ENCODE results near the gene CLCNKB. TPM values are rescaled to one million over a fixed set of nuclear protein-coding genes. Genes with fewer than 3 reads are reported as not detected.

The CLCNKB gene
- total RNA-seq, 1 donor, result 0.36 TPM

DNA sequence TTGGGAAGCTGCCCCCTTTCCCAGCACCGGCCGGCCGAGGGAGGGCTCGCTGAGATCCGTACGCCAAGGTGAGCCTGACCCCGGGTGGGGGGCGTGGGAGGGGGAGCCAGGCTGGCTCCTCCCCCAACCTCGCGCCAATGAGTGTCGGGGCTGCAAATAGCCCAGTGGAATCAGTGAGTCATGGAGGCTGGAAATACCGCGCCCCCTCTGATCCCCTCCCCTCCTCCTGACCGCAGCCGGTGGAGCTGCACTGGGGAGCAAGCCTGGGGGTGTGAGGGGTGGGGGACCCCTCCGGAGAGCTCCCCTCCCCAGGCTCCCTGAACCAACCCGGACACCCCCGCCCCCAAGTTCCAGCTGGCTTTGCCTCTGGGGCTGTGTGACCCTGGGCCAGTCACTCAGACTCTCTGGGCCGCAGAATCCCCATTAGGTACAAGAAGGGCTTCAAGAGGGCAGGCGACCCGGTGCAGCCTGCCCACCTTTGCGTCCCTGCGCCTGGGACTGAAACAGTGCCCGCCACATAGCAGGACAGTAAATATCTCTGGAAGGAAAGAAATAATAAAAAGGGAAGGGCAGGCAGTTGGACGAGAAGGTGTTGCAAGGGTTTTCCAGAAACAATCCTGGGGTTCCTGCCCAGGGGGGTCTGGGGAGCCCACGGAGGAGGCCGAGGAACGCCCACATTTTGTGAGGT, 30.2 kb upstream of the CLCNKB start:
- no peak overlapping the region for H2AFZ ChIP-seq (ENCODE audit: low read length)
- no peaks in the 10 kb centered on the region for H4K20me1 ChIP-seq (ENCODE audit: insufficient read depth, low read length)
- H3K4me1 ChIP-seq (ENCODE audit: insufficient read depth, low read length), result peaks cover 39% of the 10 kb centered on the region
- H3K27ac ChIP-seq (ENCODE audit: low read depth, low read length), result peak overlapping the region; percentile 43
- peak overlapping the region; percentile 65 for H3K4me3 ChIP-seq (ENCODE audit: insufficient read depth, low read length)
- TF ChIP-seq, protein P1, sequence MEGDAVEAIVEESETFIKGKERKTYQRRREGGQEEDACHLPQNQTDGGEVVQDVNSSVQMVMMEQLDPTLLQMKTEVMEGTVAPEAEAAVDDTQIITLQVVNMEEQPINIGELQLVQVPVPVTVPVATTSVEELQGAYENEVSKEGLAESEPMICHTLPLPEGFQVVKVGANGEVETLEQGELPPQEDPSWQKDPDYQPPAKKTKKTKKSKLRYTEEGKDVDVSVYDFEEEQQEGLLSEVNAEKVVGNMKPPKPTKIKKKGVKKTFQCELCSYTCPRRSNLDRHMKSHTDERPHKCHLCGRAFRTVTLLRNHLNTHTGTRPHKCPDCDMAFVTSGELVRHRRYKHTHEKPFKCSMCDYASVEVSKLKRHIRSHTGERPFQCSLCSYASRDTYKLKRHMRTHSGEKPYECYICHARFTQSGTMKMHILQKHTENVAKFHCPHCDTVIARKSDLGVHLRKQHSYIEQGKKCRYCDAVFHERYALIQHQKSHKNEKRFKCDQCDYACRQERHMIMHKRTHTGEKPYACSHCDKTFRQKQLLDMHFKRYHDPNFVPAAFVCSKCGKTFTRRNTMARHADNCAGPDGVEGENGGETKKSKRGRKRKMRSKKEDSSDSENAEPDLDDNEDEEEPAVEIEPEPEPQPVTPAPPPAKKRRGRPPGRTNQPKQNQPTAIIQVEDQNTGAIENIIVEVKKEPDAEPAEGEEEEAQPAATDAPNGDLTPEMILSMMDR (IDR thresholded peaks at IDR 0.05; ENCODE audit: extremely low read depth, low read depth, low read length), result no peak
- peak overlapping the region; percentile 41 for H3K4me2 ChIP-seq (ENCODE audit: insufficient read depth, low read length)
- peak; percentile 98 for DNase-seq (ENCODE audit: insufficient read length, low spot score, missing footprints)
- H3K9me3 ChIP-seq (ENCODE audit: low read depth, low read length), result no peaks in the 10 kb centered on the region
- H3K36me3 ChIP-seq (ENCODE audit: insufficient read depth, low read length), result no peaks in the 10 kb centered on the region
- H3K27me3 ChIP-seq (ENCODE audit: insufficient read depth, low read length), result no peaks in the 10 kb centered on the region
- H3K79me2 ChIP-seq (ENCODE audit: insufficient read depth, low read length), result peaks cover 10% of the 10 kb centered on the region

DNA sequence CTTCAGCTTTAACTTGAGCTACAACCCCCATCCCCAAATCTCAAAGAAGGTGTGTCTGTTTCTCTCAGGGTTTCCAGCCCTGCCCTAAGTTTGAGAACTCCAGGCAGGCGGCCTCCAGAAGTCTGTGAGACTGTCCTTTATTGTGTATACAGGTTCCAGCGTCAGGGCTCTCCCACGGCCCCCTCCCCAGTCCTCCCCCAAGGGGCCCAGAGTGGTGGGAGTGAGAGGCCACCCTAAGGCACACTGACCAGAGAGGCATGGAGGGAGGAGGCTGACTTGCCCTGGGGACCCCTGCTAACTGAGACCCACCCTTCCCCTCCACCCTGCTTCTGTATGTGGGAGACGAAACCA, 29.7 kb upstream of the CLCNKB start:
- Histone ChIP-seq H3K4me3 (ENCODE audit: insufficient read depth, low read length) (no peak overlapping the region), H2AFZ (ENCODE audit: low read length) (no peak overlapping the region), H3K9me3 (ENCODE audit: low read depth, low read length) (no peaks in the 10 kb centered on the region), H3K27ac (ENCODE audit: low read depth, low read length) (peak overlapping the region; percentile 43), H3K4me2 (ENCODE audit: insufficient read depth, low read length) (no peak overlapping the region), H3K4me1 (ENCODE audit: insufficient read depth, low read length) (peaks cover 44% of the 10 kb centered on the region), H3K79me2 (ENCODE audit: insufficient read depth, low read length) (peaks cover 10% of the 10 kb centered on the region), H4K20me1 (ENCODE audit: insufficient read depth, low read length) (no peaks in the 10 kb centered on the region), H3K27me3 (ENCODE audit: insufficient read depth, low read length) (no peaks in the 10 kb centered on the region), H3K36me3 (ENCODE audit: insufficient read depth, low read length) (no peaks in the 10 kb centered on the region)
- DNase-seq (ENCODE audit: insufficient read length, low spot score, missing footprints), result peak; percentile 49
- TF ChIP-seq, protein P1 (IDR thresholded peaks at IDR 0.05; ENCODE audit: extremely low read depth, low read depth, low read length), result no peak

DNA sequence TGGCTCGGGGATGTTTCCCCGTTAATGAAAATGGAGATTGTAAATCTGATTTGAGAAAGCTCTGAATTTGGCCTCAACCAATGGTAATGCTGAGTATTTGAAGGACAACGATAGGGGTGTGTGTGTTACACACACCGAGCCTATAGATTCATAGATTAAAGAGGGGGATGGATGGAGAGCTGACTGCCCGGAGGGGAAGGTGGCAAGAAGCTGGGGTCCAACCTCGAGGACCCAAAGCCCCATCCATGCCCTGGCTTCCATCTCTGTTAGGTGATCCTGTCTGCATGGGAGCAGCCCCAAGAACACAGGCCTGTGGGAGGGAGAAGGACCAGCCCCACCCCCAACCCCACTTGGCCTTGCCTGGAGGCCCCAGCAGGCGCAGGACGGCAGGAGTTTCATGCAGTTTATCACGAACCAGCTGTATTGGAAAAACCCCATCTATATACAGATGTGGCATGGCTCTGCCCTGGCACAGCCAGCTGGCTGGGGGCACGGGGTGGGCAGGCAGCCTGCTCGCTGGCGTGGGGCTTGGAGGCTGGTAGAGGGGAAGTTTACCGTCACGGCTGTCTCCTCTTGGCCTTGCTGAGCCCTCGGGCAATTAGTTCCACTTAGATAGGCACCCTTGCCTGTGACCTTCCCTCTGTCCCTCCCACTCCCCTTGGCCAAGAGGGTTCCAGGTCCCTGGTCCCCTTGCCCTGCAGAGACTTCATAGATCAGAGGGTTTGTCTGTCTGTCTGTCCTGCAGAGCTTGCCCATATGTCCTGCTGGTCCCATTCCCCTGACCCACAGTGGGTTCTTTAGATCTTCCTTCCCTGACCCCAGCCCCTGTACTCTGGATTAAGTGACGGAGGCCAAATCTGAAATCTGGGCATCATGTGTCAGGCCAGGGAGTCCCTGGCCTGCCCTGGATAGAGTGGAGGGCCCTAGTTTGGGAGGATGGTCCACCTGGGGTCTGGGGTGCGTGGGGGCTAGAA, 28.8 kb upstream of the CLCNKB start:
- Histone ChIP-seq H3K4me1 (ENCODE audit: insufficient read depth, low read length) (peaks cover 53% of the 10 kb centered on the region), H4K20me1 (ENCODE audit: insufficient read depth, low read length) (no peaks in the 10 kb centered on the region), H3K27me3 (ENCODE audit: insufficient read depth, low read length) (no peaks in the 10 kb centered on the region)

More for the DNA sequence above, 28.8 kb upstream of the CLCNKB start:
- Histone ChIP-seq H3K4me3 (ENCODE audit: insufficient read depth, low read length) (no peak overlapping the region), H3K4me2 (ENCODE audit: insufficient read depth, low read length) (no peak overlapping the region), H2AFZ (ENCODE audit: low read length) (no peak overlapping the region), H3K36me3 (ENCODE audit: insufficient read depth, low read length) (no peaks in the 10 kb centered on the region), H3K9me3 (ENCODE audit: low read depth, low read length) (no peaks in the 10 kb centered on the region), H3K27ac (ENCODE audit: low read depth, low read length) (peak overlapping the region; percentile 43), H3K79me2 (ENCODE audit: insufficient read depth, low read length) (peaks cover 10% of the 10 kb centered on the region)
- DNase-seq (ENCODE audit: insufficient read length, low spot score, missing footprints), result peak; percentile 76
- TF ChIP-seq, protein P1 (IDR thresholded peaks at IDR 0.05; ENCODE audit: extremely low read depth, low read depth, low read length), result no peak

All from osteoblast (primary cell).